GM12878 (cell line): ENCODE results near the gene ITSN1. TPM values are rescaled to one million over a fixed set of nuclear protein-coding genes. Genes with fewer than 3 reads are reported as not detected.

Experiments used
- ATAC-seq: fragments of 200-7000 bp; cut with Tn5 transposase; 3 replicates; pipeline ENCODE4 v1.9.1; 2020; ENCODE audit warnings: mild to moderate bottlenecking, moderate library complexity
- BruUV-seq: library from RNA; stranded (reverse); fragments of 400-500 nt; replicated peaks from 2 replicates; lab custom pipeline; 2021; lab: Mats Ljungman, UMichigan
- CTCF ChIA-PET: fragments of 300-600 bp; sonication (Branson Sonifier 250); formaldehyde crosslinking; extraction: SDS; loops from one replicate; lab custom pipeline; 2021; ENCODE audit warnings: inconsistent platforms; lab: Yijun Ruan, JAX
- POLR2A ChIA-PET: fragments of 350-600 bp; formaldehyde crosslinking; extraction: SDS; loops from one replicate; lab custom pipeline; 2021; ENCODE audit warnings: inconsistent platforms; lab: Charles Lee
- RAD21 ChIA-PET: fragments of 300-600 bp; sonication (Branson Sonifier 250); formaldehyde crosslinking; loops from one replicate; lab custom pipeline; 2023; ENCODE audit warnings: antibody characterized with exemption; ENCODE audit not compliant: unreplicated experiment; lab: Charles Lee
- SMC1A ChIA-PET: fragments of 300-600 bp; sonication (Branson Sonifier 250); formaldehyde crosslinking; loops from one replicate; lab custom pipeline; 2023; ENCODE audit not compliant: unreplicated experiment, uncharacterized antibody; lab: Charles Lee
- DNase-seq: peaks from one replicate; pipeline ENCODE4 v3.0.0-alpha.2; 2011; ENCODE audit warnings: low read depth, low spot score
- FAIRE-seq: peaks from 3 replicates; lab custom pipeline; 2011; peaks lifted over from hg19 to GRCh38; lab: Jason Lieb, UNC
- H2AFZ ChIP-seq: 2 replicates; pipeline ENCODE4 v1.6.0; 2011; ENCODE audit warnings: low read depth, low read length, control low read depth; ENCODE audit not compliant: control insufficient read depth
- H3K27ac ChIP-seq: 2 replicates; pipeline ENCODE4 v1.5.1; 2011; ENCODE audit warnings: control low read depth; ENCODE audit not compliant: control insufficient read depth, insufficient read depth
- H3K27me3 ChIP-seq, 2 experiments: replicated peaks in 1 of 2; 2 replicates each; pipeline versions ENCODE4 v1.6.0 to v1.6.1; 2011; ENCODE audit warnings: low read length in 1 of 2; ENCODE audit not compliant: control insufficient read depth in 2 of 2, insufficient read depth in 2 of 2
- H3K36me3 ChIP-seq, 2 experiments: 2 replicates each; pipeline ENCODE4 v1.5.1; 2011; ENCODE audit warnings: low read length in 1 of 2; ENCODE audit not compliant: control insufficient read depth in 2 of 2, insufficient read depth in 2 of 2
- H3K4me1 ChIP-seq: 2 replicates; pipeline ENCODE4 v1.6.1; 2011; ENCODE audit warnings: mild to moderate bottlenecking, low read length, moderate library complexity, mixed read lengths; ENCODE audit not compliant: control insufficient read depth, insufficient read depth
- H3K4me2 ChIP-seq: 2 replicates; pipeline ENCODE4 v1.6.0; 2011; ENCODE audit warnings: control low read depth; ENCODE audit not compliant: control insufficient read depth, insufficient read depth
- H3K4me3 ChIP-seq: fragments of 200-600 bp; sonication (generic); 2 replicates; pipeline ENCODE4 v1.5.1; 2016
- H3K79me2 ChIP-seq: 2 replicates; pipeline ENCODE4 v1.6.0; 2011; ENCODE audit warnings: low read length; ENCODE audit not compliant: control insufficient read depth, insufficient read depth
- H3K9ac ChIP-seq: 2 replicates; pipeline ENCODE4 v1.8.0; 2011; ENCODE audit warnings: low read length, control low read depth, mixed read lengths; ENCODE audit not compliant: control insufficient read depth, insufficient read depth
- H3K9me3 ChIP-seq: replicated peaks from 3 replicates; pipeline ENCODE4 v1.5.1; 2011; ENCODE audit warnings: mild to moderate bottlenecking, low read length; ENCODE audit not compliant: control insufficient read depth, insufficient read depth
- H4K20me1 ChIP-seq: 2 replicates; pipeline ENCODE4 v1.6.0; 2011; ENCODE audit not compliant: control insufficient read depth, insufficient read depth
- ASH2L ChIP-seq: fragments of 300-600, 200-600 bp; sonication (generic); IDR thresholded peaks from 2 replicates; pipeline ENCODE4 v1.6.1; 2017; ENCODE audit warnings: low read depth, mild to moderate bottlenecking, borderline replicate concordance
- EP300 ChIP-seq, 2 experiments: fragments of 150-350 bp in 1 of 2; IDR thresholded peaks; 2 replicates each; pipeline ENCODE4 v1.6.1; 2011 to 2012; ENCODE audit warnings: low read depth in 2 of 2, low read length in 2 of 2, borderline replicate concordance in 1 of 2, improper control_type of control experiment in 1 of 2, inconsistent platforms in 1 of 2; ENCODE audit not compliant: control insufficient read depth in 1 of 2
- ETV6 ChIP-seq, 2 experiments: fragments of 450-650 bp in 1 of 2; IDR thresholded peaks in 1 of 2; conservative IDR thresholded peaks in 1 of 2; 2 replicates each; pipeline ENCODE4 v1.6.1; 2014; ENCODE audit warnings: antibody characterized with exemption in 1 of 2, borderline replicate concordance in 1 of 2, low read depth in 1 of 2, mild to moderate bottlenecking in 1 of 2, moderate library complexity in 1 of 2
- FOXM1 ChIP-seq: IDR thresholded peaks from 2 replicates; pipeline ENCODE4 v1.6.1; 2012; ENCODE audit warnings: low read depth, mild to moderate bottlenecking, inconsistent platforms, low read length, moderate library complexity
- IKZF2 ChIP-seq, 2 experiments: fragments of 450-650 bp; IDR thresholded peaks; 2 replicates each; pipeline ENCODE4 v1.6.1; 2017; ENCODE audit warnings: mild to moderate bottlenecking in 2 of 2, moderate library complexity in 2 of 2
- KAT2A ChIP-seq: conservative IDR thresholded peaks from 2 replicates; pipeline ENCODE4 v1.6.1; 2011; ENCODE audit warnings: low read depth, low read length; ENCODE audit not compliant: control insufficient read depth
- MXI1 ChIP-seq: fragments of 150-350 bp; IDR thresholded peaks from 2 replicates; pipeline ENCODE4 v1.6.1; 2011; ENCODE audit warnings: low read depth, mild to moderate bottlenecking, inconsistent platforms, low read length, improper control_type of control experiment
- NBN ChIP-seq: fragments of 450-650 bp; IDR thresholded peaks from 2 replicates; pipeline ENCODE4 v1.6.1; 2016
- NRF1 ChIP-seq: conservative IDR thresholded peaks from 2 replicates; pipeline ENCODE4 v1.6.1; 2011; ENCODE audit warnings: mild to moderate bottlenecking, low read depth, low read length, improper control_type of control experiment
- RFX5 ChIP-seq: IDR thresholded peaks from 2 replicates; pipeline ENCODE4 v1.6.1; 2011; ENCODE audit warnings: low read depth, low read length, improper control_type of control experiment
- ZNF217 ChIP-seq: fragments of 450-650 bp; IDR thresholded peaks from 2 replicates; pipeline ENCODE4 v1.6.1; 2017; ENCODE audit warnings: antibody characterized with exemption, mild to moderate bottlenecking
- ZSCAN29 ChIP-seq: fragments of 450-650 bp; IDR thresholded peaks from 2 replicates; pipeline ENCODE4 v1.6.1; 2017; ENCODE audit warnings: mild to moderate bottlenecking, moderate library complexity
- WGBS: methylation state at CpG from one replicate; pipeline ENCODE4 v1.1.6; 2016; ENCODE audit warnings: low lambda C conversion rate; ENCODE audit not compliant: insufficient replicate concordance, insufficient coverage; ENCODE audit errors: missing lambda C conversion rate; 5-methylcytosine and 5-hydroxymethylcytosine counted together
- in situ Hi-C: fragments of 300-500 bp; cut with MboI; formaldehyde crosslinking; loops from 9 replicates; pipeline ENCODE4 v1.14.3; 2018; ENCODE audit warnings: mixed read lengths
- intact Hi-C: fragments of 100-400 bp; cut with micrococcal nuclease; formaldehyde crosslinking; loops from one replicate; pipeline ENCODE4 v1.14.2; 2022; ENCODE audit not compliant: unreplicated experiment
- polyA plus RNA-seq, 11 experiments: library from polyadenylated mRNA; depleted of rRNA in 4 of 11; unstranded in 6 of 11; stranded (reverse) in 5 of 11; fragments of >200 nt; fragmentation: Nextera tagmentation in 4 of 11; fragmentation: Illumina TruSeq in 1 of 11; extraction: Ambion mirVana in 4 of 11; extraction: Trizol in 1 of 11; gene quantifications; 1 replicate in 1 of 11; 2 replicates in 10 of 11; pipeline versions ENCODE4 v1.2.1 to v1.2.3, GENCODE V29; 2011 to 2016; ENCODE audit warnings: inconsistent platforms in 2 of 11, missing spikeins in 2 of 11, low read depth in 1 of 11
- total RNA-seq, 4 experiments: library from RNA; depleted of rRNA in 3 of 4; stranded (reverse); fragments of >200 nt in 3 of 4; fragmentation: Illumina TruSeq in 1 of 4; extraction: Trizol in 1 of 4; gene quantifications; 2 replicates each; pipeline versions ENCODE4 v1.2.1 to v1.2.3, GENCODE V29; 2013 to 2021
- TF ChIP-seq, protein P1 (sequence below): IDR thresholded peaks from 2 replicates; pipeline ENCODE4 v1.6.1; 2012; ENCODE audit warnings: mild to moderate bottlenecking, low read depth, low read length
- TF ChIP-seq, protein P2 (sequence below): fragments of 450-650 bp; IDR thresholded peaks from 2 replicates; pipeline ENCODE4 v1.6.1; 2018; ENCODE audit warnings: borderline replicate concordance, mild to moderate bottlenecking; ENCODE audit not compliant: partially characterized antibody

ITSN1 gene
- total and polyA plus RNA-seq, 10 of the 15 experiments (the other 5 are each of a cell fraction or from before 2014, with no cell fraction given): 0.89 to 10.6 (median 4.8) TPM

DNA sequence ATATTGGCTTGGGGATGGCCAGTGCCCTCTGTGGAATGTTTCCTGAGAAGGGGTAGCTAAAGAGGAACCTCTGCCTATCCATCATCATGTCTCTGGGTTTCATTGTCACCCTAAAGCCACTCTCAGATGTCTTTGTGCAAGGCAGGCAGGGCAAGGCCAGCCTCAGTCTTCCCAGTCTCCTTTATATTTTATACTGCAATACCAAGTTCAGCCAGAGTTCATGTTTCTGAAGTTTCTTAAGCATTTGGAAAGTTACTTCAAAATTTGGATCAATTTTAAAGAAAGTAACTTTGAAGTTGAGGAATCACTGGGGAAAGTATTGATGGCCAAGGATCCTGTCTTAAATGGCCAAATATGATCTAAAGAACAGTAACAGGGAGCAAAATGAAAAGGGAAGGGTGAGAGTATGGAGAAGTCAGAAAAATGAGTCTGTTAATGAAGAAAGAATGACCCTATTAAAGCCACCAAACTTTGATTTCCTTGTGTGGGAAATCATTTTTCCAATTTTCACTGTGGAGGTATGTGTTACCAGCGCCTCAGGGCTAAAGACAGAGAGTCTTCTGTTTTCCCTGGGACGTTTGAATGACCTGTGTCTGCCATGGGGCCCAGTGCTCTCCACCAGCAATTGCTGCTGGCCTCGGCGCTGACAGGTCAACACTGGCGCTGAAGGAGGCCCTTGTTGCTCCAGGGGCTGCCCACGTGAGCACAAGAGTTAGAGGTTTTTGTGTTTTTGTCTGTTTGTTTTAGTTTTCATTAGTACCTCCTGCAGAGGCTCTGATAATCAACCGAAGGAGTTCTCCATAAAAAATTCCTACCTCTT is 179.4 kb downstream of the ITSN1 start (continued):
- TF ChIP-seq, protein P1, sequence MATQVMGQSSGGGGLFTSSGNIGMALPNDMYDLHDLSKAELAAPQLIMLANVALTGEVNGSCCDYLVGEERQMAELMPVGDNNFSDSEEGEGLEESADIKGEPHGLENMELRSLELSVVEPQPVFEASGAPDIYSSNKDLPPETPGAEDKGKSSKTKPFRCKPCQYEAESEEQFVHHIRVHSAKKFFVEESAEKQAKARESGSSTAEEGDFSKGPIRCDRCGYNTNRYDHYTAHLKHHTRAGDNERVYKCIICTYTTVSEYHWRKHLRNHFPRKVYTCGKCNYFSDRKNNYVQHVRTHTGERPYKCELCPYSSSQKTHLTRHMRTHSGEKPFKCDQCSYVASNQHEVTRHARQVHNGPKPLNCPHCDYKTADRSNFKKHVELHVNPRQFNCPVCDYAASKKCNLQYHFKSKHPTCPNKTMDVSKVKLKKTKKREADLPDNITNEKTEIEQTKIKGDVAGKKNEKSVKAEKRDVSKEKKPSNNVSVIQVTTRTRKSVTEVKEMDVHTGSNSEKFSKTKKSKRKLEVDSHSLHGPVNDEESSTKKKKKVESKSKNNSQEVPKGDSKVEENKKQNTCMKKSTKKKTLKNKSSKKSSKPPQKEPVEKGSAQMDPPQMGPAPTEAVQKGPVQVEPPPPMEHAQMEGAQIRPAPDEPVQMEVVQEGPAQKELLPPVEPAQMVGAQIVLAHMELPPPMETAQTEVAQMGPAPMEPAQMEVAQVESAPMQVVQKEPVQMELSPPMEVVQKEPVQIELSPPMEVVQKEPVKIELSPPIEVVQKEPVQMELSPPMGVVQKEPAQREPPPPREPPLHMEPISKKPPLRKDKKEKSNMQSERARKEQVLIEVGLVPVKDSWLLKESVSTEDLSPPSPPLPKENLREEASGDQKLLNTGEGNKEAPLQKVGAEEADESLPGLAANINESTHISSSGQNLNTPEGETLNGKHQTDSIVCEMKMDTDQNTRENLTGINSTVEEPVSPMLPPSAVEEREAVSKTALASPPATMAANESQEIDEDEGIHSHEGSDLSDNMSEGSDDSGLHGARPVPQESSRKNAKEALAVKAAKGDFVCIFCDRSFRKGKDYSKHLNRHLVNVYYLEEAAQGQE: no peak
- TF ChIP-seq ETV6 (conservative IDR thresholded peaks at IDR 0.05 in 1 of 2, IDR thresholded peaks at IDR 0.05 in 1 of 2; ENCODE audit: borderline replicate concordance in 1 of 2, low read depth in 1 of 2): no peak

DNA sequence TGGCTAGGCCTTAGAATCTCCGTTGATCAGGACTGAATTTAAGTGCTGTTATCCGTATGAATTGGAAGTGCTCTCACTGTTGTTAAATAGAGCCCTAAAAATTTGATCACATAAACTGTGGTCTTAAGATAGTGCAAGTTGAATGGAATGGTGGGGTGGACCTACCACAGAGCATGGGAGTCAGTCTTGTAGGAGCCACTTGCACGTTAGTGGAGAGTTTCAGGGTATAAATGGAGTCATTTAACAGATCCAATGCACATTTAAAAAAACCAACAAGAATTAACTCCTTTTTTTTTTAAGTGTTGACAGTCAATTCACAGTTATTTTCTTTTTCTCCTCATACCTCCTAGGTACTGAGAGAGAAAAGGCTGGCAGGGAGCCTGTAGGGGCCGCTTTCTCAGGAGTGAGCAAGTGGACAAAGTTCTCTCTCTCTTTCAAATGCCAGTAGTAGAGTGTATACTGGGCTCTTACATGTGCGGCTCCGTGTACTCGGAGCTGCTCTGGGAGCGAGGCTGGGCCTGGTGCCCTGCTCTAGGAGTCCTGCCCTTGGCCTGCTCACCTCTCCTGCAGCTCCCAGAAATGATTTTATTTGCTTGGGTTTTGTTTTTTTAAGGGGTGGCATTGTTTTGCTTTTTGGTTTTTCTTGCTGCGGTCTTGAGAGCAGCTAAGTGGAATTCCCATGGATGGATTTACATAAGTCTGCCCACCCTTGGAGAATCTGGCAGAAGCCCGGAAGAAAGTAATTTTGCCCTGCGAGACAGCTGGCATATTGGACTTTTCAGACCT is 182.0 kb downstream of the ITSN1 start:
- 64% methylated on average over 11 of the region's 11 CpGs for WGBS
- no peak overlapping the region for H2AFZ ChIP-seq
- no peaks in the 10 kb centered on the region for H3K27me3 ChIP-seq
- intact Hi-C loops (no loop called here), in situ Hi-C loops (no loop called here)
- FAIRE-seq (no peak), ATAC-seq (no peak), DNase-seq (no peak)
- CTCF ChIA-PET: no interaction called here
- POLR2A ChIA-PET: no interaction called here
- H3K36me3 ChIP-seq: no peaks in the 10 kb centered on the region
- no peak overlapping the region for H3K27ac ChIP-seq
- no peaks in the 10 kb centered on the region for H3K79me2 ChIP-seq
- H3K9me3 ChIP-seq: no peaks in the 10 kb centered on the region
- RAD21 ChIA-PET: no interaction called here
- no peak overlapping the region for H3K4me3 ChIP-seq
- SMC1A ChIA-PET: interaction anchor here (1.2 kb wide), 1 partner anchor 14 kb away, joined by 3 read pairs; no protein-coding TSS in a partner anchor
- BruUV-seq: no TSS peak
- no peaks in the 10 kb centered on the region for H4K20me1 ChIP-seq
- H3K9ac ChIP-seq: no peak overlapping the region
- H3K4me1 ChIP-seq: no peaks in the 10 kb centered on the region
- no peak overlapping the region for H3K4me2 ChIP-seq
- no peak for TF ChIP-seq FOXM1
- TF ChIP-seq, protein P2, sequence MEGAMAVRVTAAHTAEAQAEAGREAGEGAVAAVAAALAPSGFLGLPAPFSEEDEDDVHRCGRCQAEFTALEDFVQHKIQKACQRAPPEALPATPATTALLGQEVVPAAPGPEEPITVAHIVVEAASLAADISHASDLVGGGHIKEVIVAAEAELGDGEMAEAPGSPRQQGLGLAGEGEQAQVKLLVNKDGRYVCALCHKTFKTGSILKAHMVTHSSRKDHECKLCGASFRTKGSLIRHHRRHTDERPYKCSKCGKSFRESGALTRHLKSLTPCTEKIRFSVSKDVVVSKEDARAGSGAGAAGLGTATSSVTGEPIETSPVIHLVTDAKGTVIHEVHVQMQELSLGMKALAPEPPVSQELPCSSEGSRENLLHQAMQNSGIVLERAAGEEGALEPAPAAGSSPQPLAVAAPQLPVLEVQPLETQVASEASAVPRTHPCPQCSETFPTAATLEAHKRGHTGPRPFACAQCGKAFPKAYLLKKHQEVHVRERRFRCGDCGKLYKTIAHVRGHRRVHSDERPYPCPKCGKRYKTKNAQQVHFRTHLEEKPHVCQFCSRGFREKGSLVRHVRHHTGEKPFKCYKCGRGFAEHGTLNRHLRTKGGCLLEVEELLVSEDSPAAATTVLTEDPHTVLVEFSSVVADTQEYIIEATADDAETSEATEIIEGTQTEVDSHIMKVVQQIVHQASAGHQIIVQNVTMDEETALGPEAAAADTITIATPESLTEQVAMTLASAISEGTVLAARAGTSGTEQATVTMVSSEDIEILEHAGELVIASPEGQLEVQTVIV: no peak
- no peak for TF ChIP-seq IKZF2 (IDR thresholded peaks at IDR 0.05)
- no peak for TF ChIP-seq KAT2A
- TF ChIP-seq ZNF217: no peak
- TF ChIP-seq NBN: no peak
- TF ChIP-seq MXI1: no peak
- no peak for TF ChIP-seq EP300 (IDR thresholded peaks at IDR 0.05; ENCODE audit: borderline replicate concordance in 1 of 2, control insufficient read depth in 1 of 2, low read depth in 2 of 2, low read length in 2 of 2)
- TF ChIP-seq ASH2L: no peak
- TF ChIP-seq NRF1: no peak
- TF ChIP-seq ZSCAN29: no peak
- no peak for TF ChIP-seq RFX5
